ENCODE data around the gene TRMT2B. TPM values are rescaled to one million over a fixed set of nuclear protein-coding genes. Genes with fewer than 3 reads are reported as not detected.
"Not testable (repeated sequence)": the region's sequence is repeated elsewhere in the genome, so short reads cannot be mapped to it uniquely, and the experiment has no call there.

The TRMT2B gene
- total RNA-seq, 1 donor from 2014 or later = 10.3 TPM

DNA sequence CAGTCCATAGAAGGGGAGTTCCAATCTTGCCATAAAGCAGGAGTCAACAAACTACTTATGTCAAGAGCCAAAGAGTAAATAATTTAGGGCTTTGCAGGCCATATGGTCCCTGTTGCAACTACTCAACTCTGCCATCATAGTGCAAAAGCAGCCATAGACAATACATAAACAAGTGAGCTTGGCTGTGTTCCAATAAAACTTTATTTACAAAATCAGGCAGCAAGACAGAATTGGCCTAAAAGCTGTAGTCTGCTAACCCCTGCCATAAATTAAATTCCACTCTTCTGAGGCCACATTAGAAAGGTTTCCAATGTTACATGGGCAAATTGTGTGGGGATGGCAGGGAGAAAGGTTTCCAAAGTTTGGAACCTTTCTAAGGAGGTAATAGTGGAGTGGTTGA, 14.7 kb downstream of the TRMT2B start:
- DNase-seq (ENCODE audit: extremely low spot score in 2 of 2) = no peak

DNA sequence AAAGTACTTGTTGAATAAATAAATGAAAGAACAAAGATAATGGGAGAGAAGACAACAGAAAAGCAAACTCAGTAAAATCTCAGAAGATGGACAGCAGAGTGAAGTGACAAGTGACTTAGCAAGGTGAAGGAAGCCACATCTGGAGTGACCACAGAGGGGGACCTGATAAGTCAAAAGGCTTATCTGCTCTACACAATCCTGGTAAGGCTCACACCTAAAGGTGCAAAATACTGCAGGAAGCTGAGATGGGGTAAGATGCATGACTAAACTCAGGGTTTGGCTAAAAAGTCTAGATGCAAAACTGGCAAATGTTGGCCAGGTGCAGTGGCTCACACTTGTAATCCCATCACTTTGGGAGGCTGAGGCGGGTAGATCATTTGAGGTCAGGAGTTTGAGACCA, 22.2 kb downstream of the TRMT2B start:
- Histone ChIP-seq H3K27ac (no peak overlapping the region), H3K27me3 (no peaks in the 10 kb centered on the region), H3K9me3 (no peaks in the 10 kb centered on the region), H3K4me3 (no peak overlapping the region), H3K36me3 (no peaks in the 10 kb centered on the region), H3K4me1 (no peaks in the 10 kb centered on the region)
- TF ChIP-seq POLR2A (IDR thresholded peaks at IDR 0.05) = no peak
- TF ChIP-seq, protein P1, sequence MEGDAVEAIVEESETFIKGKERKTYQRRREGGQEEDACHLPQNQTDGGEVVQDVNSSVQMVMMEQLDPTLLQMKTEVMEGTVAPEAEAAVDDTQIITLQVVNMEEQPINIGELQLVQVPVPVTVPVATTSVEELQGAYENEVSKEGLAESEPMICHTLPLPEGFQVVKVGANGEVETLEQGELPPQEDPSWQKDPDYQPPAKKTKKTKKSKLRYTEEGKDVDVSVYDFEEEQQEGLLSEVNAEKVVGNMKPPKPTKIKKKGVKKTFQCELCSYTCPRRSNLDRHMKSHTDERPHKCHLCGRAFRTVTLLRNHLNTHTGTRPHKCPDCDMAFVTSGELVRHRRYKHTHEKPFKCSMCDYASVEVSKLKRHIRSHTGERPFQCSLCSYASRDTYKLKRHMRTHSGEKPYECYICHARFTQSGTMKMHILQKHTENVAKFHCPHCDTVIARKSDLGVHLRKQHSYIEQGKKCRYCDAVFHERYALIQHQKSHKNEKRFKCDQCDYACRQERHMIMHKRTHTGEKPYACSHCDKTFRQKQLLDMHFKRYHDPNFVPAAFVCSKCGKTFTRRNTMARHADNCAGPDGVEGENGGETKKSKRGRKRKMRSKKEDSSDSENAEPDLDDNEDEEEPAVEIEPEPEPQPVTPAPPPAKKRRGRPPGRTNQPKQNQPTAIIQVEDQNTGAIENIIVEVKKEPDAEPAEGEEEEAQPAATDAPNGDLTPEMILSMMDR (IDR thresholded peaks at IDR 0.05) = no peak
- TF ChIP-seq POLR2AphosphoS5 (IDR thresholded peaks at IDR 0.05; ENCODE audit: insufficient read depth in 1 of 2, low read depth in 1 of 2) = no peak
- intact Hi-C loops (cut with DNase I) = no loop called here
- no peak for DNase-seq (ENCODE audit: extremely low spot score in 2 of 2)

More for the DNA sequence above, 14.7 kb downstream of the TRMT2B start:
- Histone ChIP-seq H3K9me3 (no peaks in the 10 kb centered on the region), H3K27ac (no peak overlapping the region), H3K27me3 (no peaks in the 10 kb centered on the region), H3K4me1 (no peaks in the 10 kb centered on the region), H3K4me3 (no peak overlapping the region), H3K36me3 (peaks cover 0 to 6% of the 10 kb centered on the region in 2 donors)
- intact Hi-C loops (cut with DNase I) = no loop called here
- TF ChIP-seq POLR2AphosphoS5 (IDR thresholded peaks at IDR 0.05; ENCODE audit: insufficient read depth in 1 of 2, low read depth in 1 of 2) = no peak
- TF ChIP-seq POLR2A (IDR thresholded peaks at IDR 0.05) = no peak
- TF ChIP-seq, protein P1 (IDR thresholded peaks at IDR 0.05) = no peak

DNA sequence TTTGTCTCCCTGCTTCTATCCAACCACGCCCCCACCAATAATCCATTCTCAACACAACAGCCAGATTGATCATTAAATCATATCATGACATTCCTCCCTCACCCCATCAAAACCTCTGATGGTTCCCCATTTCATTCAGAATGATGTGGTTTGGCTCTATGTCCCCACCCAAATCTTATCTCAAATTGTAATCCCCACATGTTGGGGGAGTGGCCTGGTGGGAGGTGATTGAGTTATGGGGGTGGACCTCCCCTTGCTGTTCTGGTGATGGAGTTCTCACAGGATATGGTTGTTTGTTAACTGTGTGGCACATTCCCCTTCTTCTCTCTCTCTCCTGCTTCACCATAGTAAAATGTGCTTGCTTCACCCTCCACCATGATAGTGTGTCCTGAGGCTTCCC, 23.3 kb downstream of the TRMT2B start:
- no peak overlapping the region for H3K27ac ChIP-seq
- no peaks in the 10 kb centered on the region for H3K9me3 ChIP-seq
- intact Hi-C loops (cut with DNase I) = no loop called here
- H3K4me1 ChIP-seq = no peaks in the 10 kb centered on the region
- no peaks in the 10 kb centered on the region for H3K36me3 ChIP-seq
- TF ChIP-seq, protein P1 (IDR thresholded peaks at IDR 0.05) = no peak
- TF ChIP-seq POLR2A (IDR thresholded peaks at IDR 0.05) = no peak
- no peak for TF ChIP-seq POLR2AphosphoS5 (IDR thresholded peaks at IDR 0.05; ENCODE audit: insufficient read depth in 1 of 2, low read depth in 1 of 2)
- H3K4me3 ChIP-seq = no peak overlapping the region
- no peaks in the 10 kb centered on the region for H3K27me3 ChIP-seq
- DNase-seq (ENCODE audit: extremely low spot score in 2 of 2) = no peak

DNA sequence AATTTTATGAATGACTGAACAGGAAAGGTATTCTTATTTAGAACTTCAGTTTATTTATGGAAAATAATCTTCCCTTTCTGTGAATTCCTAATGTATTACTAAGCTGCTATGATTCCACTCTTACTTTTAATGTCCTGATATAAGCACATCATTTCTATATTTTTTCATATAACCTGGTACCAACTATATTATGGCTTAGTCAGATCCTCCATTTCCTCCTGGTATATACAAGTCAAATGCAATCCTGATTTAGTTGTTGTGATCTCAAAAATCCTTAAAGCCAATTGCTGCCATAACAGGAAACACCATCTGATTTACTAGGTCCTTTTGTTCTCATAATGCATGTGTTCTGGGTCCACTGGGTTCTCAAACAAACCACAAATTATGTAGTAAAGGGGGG, 26.8 kb downstream of the TRMT2B start:
- intact Hi-C loops (cut with DNase I) = no loop called here
- H3K36me3 ChIP-seq = peaks cover 0 to 9% of the 10 kb centered on the region in 2 donors

DNA sequence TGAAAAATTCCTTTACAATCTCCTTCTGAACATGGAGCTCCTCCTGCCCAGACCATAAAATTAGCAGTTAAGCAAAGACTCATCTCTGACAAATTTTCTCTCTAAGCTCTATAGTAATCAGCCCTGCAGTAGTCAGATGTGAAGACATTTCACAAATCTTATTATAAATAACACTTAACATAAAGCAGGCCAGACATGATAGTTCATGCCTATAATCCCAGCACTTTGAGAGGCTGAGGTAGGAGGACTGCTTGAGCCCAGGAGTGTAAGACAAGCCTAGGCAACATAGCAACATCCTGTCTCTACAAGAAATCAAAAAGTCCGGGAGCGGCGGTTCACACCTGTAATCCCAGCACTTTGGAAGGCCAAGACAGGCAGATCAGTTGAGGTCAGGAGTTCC, 29.9 kb downstream of the TRMT2B start:
- Histone ChIP-seq H3K36me3 (peaks cover 0 to 9% of the 10 kb centered on the region in 2 donors), H3K4me3 (no peak overlapping the region), H3K9me3 (no peaks in the 10 kb centered on the region), H3K4me1 (no peaks in the 10 kb centered on the region), H3K27ac (no peak overlapping the region), H3K27me3 (no peaks in the 10 kb centered on the region)
- TF ChIP-seq POLR2AphosphoS5 (IDR thresholded peaks at IDR 0.05; ENCODE audit: insufficient read depth in 1 of 2, low read depth in 1 of 2) = no peak
- no peak for TF ChIP-seq POLR2A (IDR thresholded peaks at IDR 0.05)
- TF ChIP-seq, protein P1 (IDR thresholded peaks at IDR 0.05) = no peak
- intact Hi-C loops (cut with DNase I) = no loop called here
- DNase-seq (ENCODE audit: extremely low spot score in 2 of 2) = no peak

More for the DNA sequence above, 26.8 kb downstream of the TRMT2B start:
- no peak overlapping the region for H3K4me3 ChIP-seq
- TF ChIP-seq POLR2A (IDR thresholded peaks at IDR 0.05) (no peak), POLR2AphosphoS5 (IDR thresholded peaks at IDR 0.05; ENCODE audit: insufficient read depth in 1 of 2, low read depth in 1 of 2) (no peak)
- TF ChIP-seq, protein P1 (IDR thresholded peaks at IDR 0.05) = no peak
- no peaks in the 10 kb centered on the region for H3K27me3 ChIP-seq
- DNase-seq (ENCODE audit: extremely low spot score in 2 of 2) = no peak
- no peaks in the 10 kb centered on the region for H3K4me1 ChIP-seq
- H3K27ac ChIP-seq = no peak overlapping the region
- no peaks in the 10 kb centered on the region for H3K9me3 ChIP-seq

DNA sequence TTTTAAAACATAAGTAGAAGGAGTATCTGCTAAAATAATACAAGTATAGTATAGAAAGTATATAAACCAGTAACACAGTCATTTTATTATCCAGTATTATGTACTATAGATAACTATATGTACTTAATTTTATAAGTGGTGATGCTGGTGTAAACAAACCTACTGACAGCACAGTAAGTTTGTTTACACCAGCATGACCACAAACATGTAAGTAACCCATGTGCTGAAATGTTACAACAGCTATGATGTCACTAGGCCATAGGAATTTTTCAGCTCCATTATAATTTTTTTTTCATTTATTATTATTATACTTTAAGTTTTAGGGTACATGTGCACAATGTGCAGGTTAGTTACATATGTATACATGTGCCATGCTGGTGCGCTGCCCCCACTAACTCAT, 39.9 kb downstream of the TRMT2B start:
- intact Hi-C loops (cut with DNase I); H3K9me3 ChIP-seq; H3K4me1 ChIP-seq; DNase-seq (ENCODE audit: extremely low spot score in 2 of 2); H3K27me3 ChIP-seq; H3K4me3 ChIP-seq; H3K27ac ChIP-seq: not testable (repeated sequence)
- peaks cover 0 to 26% of the 10 kb centered on the region in 2 donors for H3K36me3 ChIP-seq

Measured in vagina (tissue), 2 donors.